Measurements from ENCODE around the gene RBCK1. TPM values are rescaled to one million over a fixed set of nuclear protein-coding genes. Genes with fewer than 3 reads are reported as not detected.

The RBCK1 gene
- total and polyA plus RNA-seq, 2 donors (not counting 3 experiments of a cell fraction or from before 2014, with no cell fraction given), result 80.4 to 82.7 TPM

DNA sequence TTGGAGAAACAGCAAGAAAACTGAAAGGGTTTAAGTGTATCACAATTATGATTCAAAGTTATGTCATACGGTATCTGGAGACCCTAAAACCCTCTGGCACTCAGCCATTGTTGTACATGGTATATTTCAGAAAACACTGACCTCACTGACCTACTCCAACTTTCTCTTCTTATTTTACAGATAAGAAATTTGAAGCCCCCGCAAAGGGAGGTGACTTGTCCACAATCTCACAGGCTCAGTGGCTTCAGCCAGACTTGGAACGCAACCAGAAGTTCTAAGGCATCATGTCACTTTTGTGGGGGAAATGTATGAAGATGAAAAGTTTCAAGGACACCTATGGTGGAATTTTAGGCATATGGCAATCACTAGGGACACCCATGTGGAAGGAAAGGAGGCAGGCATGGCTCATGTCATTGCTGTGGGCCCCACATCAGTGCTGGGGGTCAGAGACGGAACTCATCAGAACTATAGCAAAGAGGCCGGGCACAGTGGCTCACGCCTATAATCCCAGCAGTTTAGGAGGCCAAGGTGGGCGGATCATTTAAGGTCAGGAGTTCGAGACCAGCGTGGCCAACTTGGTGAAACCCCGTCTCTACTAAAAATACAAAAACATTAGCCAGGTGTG is 32.7 kb upstream of the RBCK1 start:
- Histone ChIP-seq H3K4me2 (ENCODE audit: insufficient read depth, low read length) (no peak overlapping the region), H3K9ac (replicated peaks; ENCODE audit: extremely low read depth, insufficient read depth, low read length) (no peak overlapping the region), H3K4me1 (ENCODE audit: control insufficient read depth, extremely low read depth, insufficient read depth, low read length) (peaks cover 38% of the 10 kb centered on the region), H4K20me1 (replicated peaks; ENCODE audit: control insufficient read depth, extremely low read depth, insufficient read depth, low read length) (no peaks in the 10 kb centered on the region), H3K27me3 (ENCODE audit: control insufficient read depth in 2 of 2, insufficient read depth in 2 of 2, low read length in 2 of 2) (no peaks in the 10 kb centered on the region), H2AFZ (ENCODE audit: low read depth, low read length) (no peak overlapping the region), H3K27ac (ENCODE audit: insufficient read depth, low read depth, low read length) (no peak overlapping the region), H3K36me3 (ENCODE audit: control insufficient read depth in 2 of 2, extremely low read depth in 1 of 2, insufficient read depth in 2 of 2, low read length in 2 of 2) (no peaks in the 10 kb centered on the region), H3K9me3 (replicated peaks; ENCODE audit: control insufficient read depth, insufficient read depth, low read length) (no peaks in the 10 kb centered on the region), H3K9me1 (replicated peaks; ENCODE audit: control insufficient read depth, extremely low read depth, insufficient read depth, low read length) (no peaks in the 10 kb centered on the region), H3K4me3 (replicated peaks in 1 of 3; ENCODE audit: insufficient read depth in 1 of 3, low read depth in 1 of 3, low read length in 3 of 3) (no peak overlapping the region), H3K79me2 (ENCODE audit: control insufficient read depth, insufficient read depth, low read length) (no peaks in the 10 kb centered on the region)
- POLR2A ChIA-PET, result no interaction called here
- DNase-seq (ENCODE audit: low read depth, low spot score), result no peak
- dilution Hi-C loops (cut with MboI; ENCODE audit: extremely low pct_ligation_motif_present, low sequenced_read_pairs) (no loop called here), intact Hi-C loops (cut with micrococcal nuclease) (no loop called here)
- no peak for TF ChIP-seq EZH2 (IDR thresholded peaks at IDR 0.05; ENCODE audit: borderline replicate concordance, low read depth, low read length, severe bottlenecking)
- TF ChIP-seq GATA2 (IDR thresholded peaks at IDR 0.05; ENCODE audit: insufficient read depth, insufficient read length, low read depth, low read length), result no peak
- no peak for TF ChIP-seq MYC (IDR thresholded peaks at IDR 0.05; ENCODE audit: low read depth, low read length)
- TF ChIP-seq FOS (IDR thresholded peaks at IDR 0.05; ENCODE audit: borderline replicate concordance, insufficient read depth, low read length), result no peak
- TF ChIP-seq MAX (IDR thresholded peaks at IDR 0.05; ENCODE audit: insufficient read depth, insufficient read length), result no peak
- TF ChIP-seq POLR2AphosphoS5 (IDR thresholded peaks at IDR 0.05; ENCODE audit: insufficient read depth, low read depth, low read length), result no peak
- no peak for TF ChIP-seq JUN (IDR thresholded peaks at IDR 0.05; ENCODE audit: borderline replicate concordance, insufficient read depth, insufficient read length, low read depth)
- no peak for TF ChIP-seq CTCF (IDR thresholded peaks at IDR 0.05; ENCODE audit: extremely low read depth in 1 of 2, insufficient read depth in 1 of 2, low read depth in 1 of 2, low read length in 2 of 2)
- no peak for TF ChIP-seq POLR2A (IDR thresholded peaks at IDR 0.05; ENCODE audit: low read depth, low read length)
- peak; percentile 33 for FAIRE-seq
- CTCF ChIA-PET, result interaction anchor here (1.0 to 2.6 kb wide), 3 partner anchors 12 to 56 kb away, joined by 4 to 7 read pairs (median 4); no protein-coding TSS in a partner anchor
- no TSS peak for BruUV-seq (replicated peaks)

Data from endothelial cell of umbilical vein (primary cell).